GM12878 (cell line): Measurements from ENCODE around the gene RBM12. TPM values are rescaled to one million over a fixed set of nuclear protein-coding genes. Genes with fewer than 3 reads are reported as not detected.

ENCODE experiments used
- ATAC-seq: fragments of 200-7000 bp; cut with Tn5 transposase; 3 replicates; pipeline ENCODE4 v1.9.1; 2020; ENCODE audit warnings: mild to moderate bottlenecking, moderate library complexity
- BruUV-seq: library from RNA; stranded (reverse); fragments of 400-500 nt; replicated peaks from 2 replicates; lab custom pipeline; 2021; lab: Mats Ljungman, UMichigan
- CTCF ChIA-PET: fragments of 300-600 bp; sonication (Branson Sonifier 250); formaldehyde crosslinking; extraction: SDS; loops from one replicate; lab custom pipeline; 2021; ENCODE audit warnings: inconsistent platforms; lab: Yijun Ruan, JAX
- POLR2A ChIA-PET: fragments of 350-600 bp; formaldehyde crosslinking; extraction: SDS; loops from one replicate; lab custom pipeline; 2021; ENCODE audit warnings: inconsistent platforms; lab: Charles Lee
- RAD21 ChIA-PET: fragments of 300-600 bp; sonication (Branson Sonifier 250); formaldehyde crosslinking; loops from one replicate; lab custom pipeline; 2023; ENCODE audit warnings: antibody characterized with exemption; ENCODE audit not compliant: unreplicated experiment; lab: Charles Lee
- SMC1A ChIA-PET: fragments of 300-600 bp; sonication (Branson Sonifier 250); formaldehyde crosslinking; loops from one replicate; lab custom pipeline; 2023; ENCODE audit not compliant: unreplicated experiment, uncharacterized antibody; lab: Charles Lee
- DNase-seq: peaks from one replicate; pipeline ENCODE4 v3.0.0-alpha.2; 2011; ENCODE audit warnings: low read depth, low spot score
- FAIRE-seq: peaks from 3 replicates; lab custom pipeline; 2011; peaks lifted over from hg19 to GRCh38; lab: Jason Lieb, UNC
- H2AFZ ChIP-seq: 2 replicates; pipeline ENCODE4 v1.6.0; 2011; ENCODE audit warnings: low read depth, low read length, control low read depth; ENCODE audit not compliant: control insufficient read depth
- H3K27ac ChIP-seq: 2 replicates; pipeline ENCODE4 v1.5.1; 2011; ENCODE audit warnings: control low read depth; ENCODE audit not compliant: control insufficient read depth, insufficient read depth
- H3K27me3 ChIP-seq, 2 experiments: replicated peaks in 1 of 2; 2 replicates each; pipeline versions ENCODE4 v1.6.0 to v1.6.1; 2011; ENCODE audit warnings: low read length in 1 of 2; ENCODE audit not compliant: control insufficient read depth in 2 of 2, insufficient read depth in 2 of 2
- H3K36me3 ChIP-seq, 2 experiments: 2 replicates each; pipeline ENCODE4 v1.5.1; 2011; ENCODE audit warnings: low read length in 1 of 2; ENCODE audit not compliant: control insufficient read depth in 2 of 2, insufficient read depth in 2 of 2
- H3K4me1 ChIP-seq: 2 replicates; pipeline ENCODE4 v1.6.1; 2011; ENCODE audit warnings: mild to moderate bottlenecking, low read length, moderate library complexity, mixed read lengths; ENCODE audit not compliant: control insufficient read depth, insufficient read depth
- H3K4me2 ChIP-seq: 2 replicates; pipeline ENCODE4 v1.6.0; 2011; ENCODE audit warnings: control low read depth; ENCODE audit not compliant: control insufficient read depth, insufficient read depth
- H3K4me3 ChIP-seq: fragments of 200-600 bp; sonication (generic); 2 replicates; pipeline ENCODE4 v1.5.1; 2016
- H3K79me2 ChIP-seq: 2 replicates; pipeline ENCODE4 v1.6.0; 2011; ENCODE audit warnings: low read length; ENCODE audit not compliant: control insufficient read depth, insufficient read depth
- H3K9ac ChIP-seq: 2 replicates; pipeline ENCODE4 v1.8.0; 2011; ENCODE audit warnings: low read length, control low read depth, mixed read lengths; ENCODE audit not compliant: control insufficient read depth, insufficient read depth
- H3K9me3 ChIP-seq: replicated peaks from 3 replicates; pipeline ENCODE4 v1.5.1; 2011; ENCODE audit warnings: mild to moderate bottlenecking, low read length; ENCODE audit not compliant: control insufficient read depth, insufficient read depth
- H4K20me1 ChIP-seq: 2 replicates; pipeline ENCODE4 v1.6.0; 2011; ENCODE audit not compliant: control insufficient read depth, insufficient read depth
- BHLHE40 ChIP-seq, 2 experiments: fragments of 450-650 bp in 1 of 2; IDR thresholded peaks; 2 replicates each; pipeline ENCODE4 v1.6.1; 2011 to 2017; ENCODE audit warnings: low read depth in 2 of 2, borderline replicate concordance in 1 of 2, improper control_type of control experiment in 1 of 2, low read length in 1 of 2, mild to moderate bottlenecking in 1 of 2
- BMI1 ChIP-seq: fragments of 450-650 bp; IDR thresholded peaks from 2 replicates; pipeline ENCODE4 v1.6.1; 2016; ENCODE audit warnings: mild to moderate bottlenecking, moderate library complexity, borderline replicate concordance
- BRCA1 ChIP-seq: IDR thresholded peaks from 2 replicates; pipeline ENCODE4 v1.6.1; 2011; ENCODE audit warnings: low read depth, low read length, improper control_type of control experiment
- EZH2 ChIP-seq: IDR thresholded peaks from 2 replicates; pipeline ENCODE4 v1.6.1; 2012; ENCODE audit warnings: low read depth, mild to moderate bottlenecking, control low read depth, inconsistent platforms, low read length, borderline replicate concordance; ENCODE audit not compliant: control insufficient read depth
- MXI1 ChIP-seq: fragments of 150-350 bp; IDR thresholded peaks from 2 replicates; pipeline ENCODE4 v1.6.1; 2011; ENCODE audit warnings: low read depth, mild to moderate bottlenecking, inconsistent platforms, low read length, improper control_type of control experiment
- NR2C2 ChIP-seq: IDR thresholded peaks from 2 replicates; pipeline ENCODE4 v1.6.1; 2011; ENCODE audit warnings: borderline replicate concordance, low read depth; ENCODE audit not compliant: control insufficient read depth, insufficient read length
- NRF1 ChIP-seq: conservative IDR thresholded peaks from 2 replicates; pipeline ENCODE4 v1.6.1; 2011; ENCODE audit warnings: mild to moderate bottlenecking, low read depth, low read length, improper control_type of control experiment
- RAD51 ChIP-seq: fragments of 450-650 bp; IDR thresholded peaks from 2 replicates; pipeline ENCODE4 v1.6.1; 2016; ENCODE audit warnings: moderate library complexity, mild to moderate bottlenecking, inconsistent platforms
- RUNX3 ChIP-seq: IDR thresholded peaks from 2 replicates; pipeline ENCODE4 v1.6.1; 2012; ENCODE audit warnings: low read length, inconsistent platforms
- SIX5 ChIP-seq: IDR thresholded peaks from 2 replicates; pipeline ENCODE4 v1.6.1; 2011; ENCODE audit warnings: mild to moderate bottlenecking, low read depth, low read length, moderate library complexity; ENCODE audit not compliant: severe bottlenecking
- SRF ChIP-seq, 2 experiments: IDR thresholded peaks; 2 replicates each; pipeline ENCODE4 v1.6.1; 2011; ENCODE audit warnings: low read depth in 2 of 2, low read length in 2 of 2, mild to moderate bottlenecking in 1 of 2, moderate library complexity in 1 of 2
- STAT3 ChIP-seq: IDR thresholded peaks from 2 replicates; pipeline ENCODE4 v1.6.1; 2011; ENCODE audit warnings: low read depth, low read length, improper control_type of control experiment
- ZNF217 ChIP-seq: fragments of 450-650 bp; IDR thresholded peaks from 2 replicates; pipeline ENCODE4 v1.6.1; 2017; ENCODE audit warnings: antibody characterized with exemption, mild to moderate bottlenecking
- WGBS: methylation state at CpG from one replicate; pipeline ENCODE4 v1.1.6; 2016; ENCODE audit warnings: low lambda C conversion rate; ENCODE audit not compliant: insufficient replicate concordance, insufficient coverage; ENCODE audit errors: missing lambda C conversion rate; 5-methylcytosine and 5-hydroxymethylcytosine counted together
- in situ Hi-C: fragments of 300-500 bp; cut with MboI; formaldehyde crosslinking; loops from 9 replicates; pipeline ENCODE4 v1.14.3; 2018; ENCODE audit warnings: mixed read lengths
- intact Hi-C: fragments of 100-400 bp; cut with micrococcal nuclease; formaldehyde crosslinking; loops from one replicate; pipeline ENCODE4 v1.14.2; 2022; ENCODE audit not compliant: unreplicated experiment
- polyA plus RNA-seq, 11 experiments: library from polyadenylated mRNA; depleted of rRNA in 4 of 11; unstranded in 6 of 11; stranded (reverse) in 5 of 11; fragments of >200 nt; fragmentation: Nextera tagmentation in 4 of 11; fragmentation: Illumina TruSeq in 1 of 11; extraction: Ambion mirVana in 4 of 11; extraction: Trizol in 1 of 11; gene quantifications; 1 replicate in 1 of 11; 2 replicates in 10 of 11; pipeline versions ENCODE4 v1.2.1 to v1.2.3, GENCODE V29; 2011 to 2016; ENCODE audit warnings: inconsistent platforms in 2 of 11, missing spikeins in 2 of 11, low read depth in 1 of 11
- total RNA-seq, 4 experiments: library from RNA; depleted of rRNA in 3 of 4; stranded (reverse); fragments of >200 nt in 3 of 4; fragmentation: Illumina TruSeq in 1 of 4; extraction: Trizol in 1 of 4; gene quantifications; 2 replicates each; pipeline versions ENCODE4 v1.2.1 to v1.2.3, GENCODE V29; 2013 to 2021
- TF ChIP-seq, protein P1 (sequence below): fragments of 450-650 bp; IDR thresholded peaks from 2 replicates; pipeline ENCODE4 v1.6.1; 2016; ENCODE audit warnings: mild to moderate bottlenecking
- TF ChIP-seq, protein P2 (sequence below): fragments of 450-650 bp; formaldehyde crosslinking; IDR thresholded peaks from 2 replicates; pipeline ENCODE4 v1.4.0; 2022; ENCODE audit warnings: mild to moderate bottlenecking, moderate library complexity

Gene RBM12
- total and polyA plus RNA-seq, 10 of the 15 experiments (the other 5 are each of a cell fraction or from before 2014, with no cell fraction given): 4.7 to 153 (median 58.5) TPM

DNA sequence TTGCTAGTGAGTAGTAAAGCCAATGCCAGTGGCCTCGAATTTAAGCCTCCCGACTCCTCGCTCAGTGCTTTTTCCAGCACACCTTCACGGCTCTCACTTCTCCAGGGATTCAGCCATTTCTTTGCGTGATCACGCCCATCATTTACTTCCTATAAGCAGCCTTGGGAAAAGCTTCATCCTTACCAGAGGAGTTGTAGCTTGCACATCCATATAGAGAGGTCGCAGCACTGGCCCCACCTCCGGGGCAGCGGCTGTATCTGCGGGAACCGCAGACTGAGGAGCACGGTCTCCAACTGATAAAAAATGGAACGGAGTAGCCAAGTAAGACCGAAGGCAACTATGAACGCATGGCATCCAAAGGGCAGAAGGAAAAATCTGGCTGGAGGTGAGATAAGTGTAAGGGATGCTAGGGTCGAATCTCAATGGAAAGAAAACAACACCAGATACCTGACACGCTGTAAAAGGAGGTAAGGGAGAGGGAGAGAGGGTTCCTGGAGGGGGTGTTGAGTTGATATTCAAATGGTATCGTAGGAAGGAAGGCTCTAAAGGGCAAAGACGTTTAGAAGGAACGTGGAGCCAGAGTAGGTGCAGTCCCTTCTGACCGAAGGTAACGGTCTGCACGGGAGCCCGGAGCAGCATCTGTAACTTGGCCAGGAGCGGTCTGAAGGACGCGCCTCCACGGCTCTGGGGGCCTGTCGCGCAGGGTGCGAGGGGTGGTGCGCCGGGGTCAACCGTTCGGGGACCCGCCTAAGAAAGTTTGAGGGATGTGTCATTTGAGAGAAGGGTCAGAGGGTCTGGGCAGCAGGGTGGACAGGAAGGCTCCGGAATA, 33.8 kb upstream of the RBM12 start:
- CTCF ChIA-PET: no interaction called here
- SMC1A ChIA-PET: interaction anchor here (0.6 kb wide), 1 partner anchor 123 kb away, joined by 5 read pairs; no protein-coding TSS in a partner anchor
- peak overlapping the region; percentile 87 for H3K27ac ChIP-seq
- no peaks in the 10 kb centered on the region for H3K27me3 ChIP-seq
- H2AFZ ChIP-seq: peak overlapping the region; percentile 97
- 5% methylated on average over 37 of the region's 37 CpGs for WGBS
- no peaks in the 10 kb centered on the region for H3K9me3 ChIP-seq
- no peak for FAIRE-seq
- H3K4me1 ChIP-seq: peaks cover 11% of the 10 kb centered on the region; the same call in 1 of the 2 replicates
- TSS peak; percentile 41 for BruUV-seq
- peak; percentile 55 for ATAC-seq
- no peak for DNase-seq
- H4K20me1 ChIP-seq: no peaks in the 10 kb centered on the region; the same call in 1 of the 2 replicates
- RAD21 ChIA-PET: interaction anchor here (1.0 to 1.2 kb wide), 3 partner anchors 35 to 212 kb away, joined by 3 to 4 read pairs (median 3); no protein-coding TSS in a partner anchor
- peak overlapping the region; percentile 71 for H3K4me3 ChIP-seq
- POLR2A ChIA-PET: interaction anchor here (0.6 to 3.6 kb wide), 4 partner anchors 13 to 79 kb away, joined by 3 to 20 read pairs (median 7); partner anchors contain the start of gene RBM39
- peaks cover 2 to 18% of the 10 kb centered on the region in 2 experiments; a peak in 3 of 4 replicates for H3K36me3 ChIP-seq
- H3K9ac ChIP-seq: peak overlapping the region; percentile 96
- H3K4me2 ChIP-seq: peak overlapping the region; percentile 95
- peaks cover 27% of the 10 kb centered on the region for H3K79me2 ChIP-seq
- intact Hi-C loops (loop anchor here (2.0 to 5.0 kb wide), 2 partner anchors 96 to 236 kb away; no protein-coding TSS in a partner anchor), in situ Hi-C loops (no loop called here)
- TF ChIP-seq BMI1 (no peak), NRF1 (0 out of 2 replicates have a peak, but pooled peaks have one; percentile 9), BHLHE40 (IDR thresholded peaks at IDR 0.05; ENCODE audit: borderline replicate concordance in 1 of 2, low read depth in 2 of 2, low read length in 1 of 2) (0 out of 4 replicates have a peak, but pooled peaks of 1 of the 2 experiments have one; percentile 17), BRCA1 (no peak), EZH2 (no peak), RAD51 (no peak), SRF (IDR thresholded peaks at IDR 0.05; ENCODE audit: low read depth in 2 of 2, low read length in 2 of 2) (no peak), ZNF217 (no peak), NR2C2 (no peak), MXI1 (no peak; the same call in 1 of the 2 replicates), RUNX3 (0 out of 2 replicates have a peak, but pooled peaks have one; percentile 8), SIX5 (no peak), STAT3 (no peak)
- TF ChIP-seq, protein P1, sequence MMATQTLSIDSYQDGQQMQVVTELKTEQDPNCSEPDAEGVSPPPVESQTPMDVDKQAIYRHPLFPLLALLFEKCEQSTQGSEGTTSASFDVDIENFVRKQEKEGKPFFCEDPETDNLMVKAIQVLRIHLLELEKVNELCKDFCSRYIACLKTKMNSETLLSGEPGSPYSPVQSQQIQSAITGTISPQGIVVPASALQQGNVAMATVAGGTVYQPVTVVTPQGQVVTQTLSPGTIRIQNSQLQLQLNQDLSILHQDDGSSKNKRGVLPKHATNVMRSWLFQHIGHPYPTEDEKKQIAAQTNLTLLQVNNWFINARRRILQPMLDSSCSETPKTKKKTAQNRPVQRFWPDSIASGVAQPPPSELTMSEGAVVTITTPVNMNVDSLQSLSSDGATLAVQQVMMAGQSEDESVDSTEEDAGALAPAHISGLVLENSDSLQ: no peak
- TF ChIP-seq, protein P2, sequence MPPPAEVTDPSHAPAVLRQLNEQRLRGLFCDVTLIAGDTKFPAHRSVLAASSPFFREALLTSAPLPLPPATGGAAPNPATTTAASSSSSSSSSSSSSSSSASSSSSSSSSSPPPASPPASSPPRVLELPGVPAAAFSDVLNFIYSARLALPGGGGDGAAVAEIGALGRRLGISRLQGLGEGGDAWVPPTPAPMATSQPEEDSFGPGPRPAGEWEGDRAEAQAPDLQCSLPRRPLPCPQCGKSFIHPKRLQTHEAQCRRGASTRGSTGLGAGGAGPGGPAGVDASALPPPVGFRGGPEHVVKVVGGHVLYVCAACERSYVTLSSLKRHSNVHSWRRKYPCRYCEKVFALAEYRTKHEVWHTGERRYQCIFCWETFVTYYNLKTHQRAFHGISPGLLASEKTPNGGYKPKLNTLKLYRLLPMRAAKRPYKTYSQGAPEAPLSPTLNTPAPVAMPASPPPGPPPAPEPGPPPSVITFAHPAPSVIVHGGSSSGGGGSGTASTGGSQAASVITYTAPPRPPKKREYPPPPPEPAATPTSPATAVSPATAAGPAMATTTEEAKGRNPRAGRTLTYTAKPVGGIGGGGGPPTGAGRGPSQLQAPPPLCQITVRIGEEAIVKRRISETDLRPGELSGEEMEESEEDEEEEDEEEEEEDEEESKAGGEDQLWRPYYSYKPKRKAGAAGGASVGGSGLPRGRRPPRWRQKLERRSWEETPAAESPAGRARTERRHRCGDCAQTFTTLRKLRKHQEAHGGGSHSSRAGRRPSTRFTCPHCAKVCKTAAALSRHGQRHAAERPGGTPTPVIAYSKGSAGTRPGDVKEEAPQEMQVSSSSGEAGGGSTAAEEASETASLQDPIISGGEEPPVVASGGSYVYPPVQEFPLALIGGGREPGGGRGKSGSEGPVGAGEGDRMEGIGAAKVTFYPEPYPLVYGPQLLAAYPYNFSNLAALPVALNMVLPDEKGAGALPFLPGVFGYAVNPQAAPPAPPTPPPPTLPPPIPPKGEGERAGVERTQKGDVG (CRISPR knock-in tag): no peak
